ENCODE results near the gene C1QC.

Gene C1QC

DNA sequence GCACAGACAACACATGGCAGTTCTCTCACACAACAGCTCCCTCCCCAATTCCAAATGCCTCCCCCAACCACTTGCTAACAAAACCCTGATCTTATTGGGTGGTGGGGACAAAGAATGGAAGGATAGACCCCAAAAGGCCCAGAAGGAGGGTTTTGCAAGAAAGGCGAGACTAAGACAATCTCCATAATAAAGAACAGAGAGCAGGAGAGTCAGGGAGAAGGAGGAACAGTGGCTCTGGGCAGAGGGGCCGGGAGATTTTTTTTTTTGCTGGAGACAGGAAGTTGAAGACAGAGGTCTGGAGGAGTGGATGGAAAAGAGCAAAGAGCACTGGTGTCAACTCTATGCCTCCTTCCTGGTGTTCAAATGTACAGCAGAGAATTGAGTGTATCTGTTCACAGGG lies 13.5 kb upstream of the C1QC start:
- H3K4me3 ChIP-seq (ENCODE audit: low read length), result no peak overlapping the region
- TF ChIP-seq ZNF274 (IDR thresholded peaks at IDR 0.05; ENCODE audit: low read depth, low read length), result no peak

DNA sequence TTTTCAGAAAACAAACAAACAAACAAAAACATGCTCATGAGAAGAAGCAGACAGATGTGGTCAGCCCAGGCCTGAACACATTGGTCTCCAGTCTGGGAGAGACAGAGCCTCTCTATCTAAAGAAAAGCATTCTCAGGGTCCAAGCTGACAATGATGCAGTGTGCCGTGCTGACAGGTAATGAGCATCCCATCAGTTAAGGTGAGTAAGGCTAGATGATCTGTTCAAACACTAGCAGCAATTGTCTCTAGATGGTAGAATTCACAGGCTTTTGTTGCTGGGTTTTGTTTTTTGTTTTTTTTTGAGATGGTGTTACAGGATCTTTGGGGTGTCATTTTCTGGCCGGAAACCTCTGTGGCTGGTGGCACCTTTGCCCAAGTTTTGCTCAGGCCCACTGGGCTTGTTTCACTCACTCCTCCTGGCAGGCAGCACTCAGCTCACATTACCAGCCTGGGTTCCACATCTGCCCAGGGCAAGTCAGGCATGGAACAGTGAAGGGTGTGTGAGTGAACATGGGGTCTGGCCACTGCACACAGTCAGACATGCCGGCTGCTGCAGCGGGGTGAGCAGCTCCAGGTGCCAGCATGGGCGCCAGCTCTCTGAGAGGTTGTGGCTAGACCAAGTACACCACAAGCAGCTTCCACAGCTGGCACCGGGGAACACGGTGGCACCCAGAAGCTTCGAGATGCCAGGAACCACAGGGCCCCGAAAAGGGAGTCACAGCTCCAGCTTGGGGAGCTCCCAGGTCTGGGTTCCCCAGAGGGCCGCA lies 9.6 kb upstream of the C1QC start:
- TF ChIP-seq ZNF274 (IDR thresholded peaks at IDR 0.05; ENCODE audit: low read depth, low read length), result no peak

DNA sequence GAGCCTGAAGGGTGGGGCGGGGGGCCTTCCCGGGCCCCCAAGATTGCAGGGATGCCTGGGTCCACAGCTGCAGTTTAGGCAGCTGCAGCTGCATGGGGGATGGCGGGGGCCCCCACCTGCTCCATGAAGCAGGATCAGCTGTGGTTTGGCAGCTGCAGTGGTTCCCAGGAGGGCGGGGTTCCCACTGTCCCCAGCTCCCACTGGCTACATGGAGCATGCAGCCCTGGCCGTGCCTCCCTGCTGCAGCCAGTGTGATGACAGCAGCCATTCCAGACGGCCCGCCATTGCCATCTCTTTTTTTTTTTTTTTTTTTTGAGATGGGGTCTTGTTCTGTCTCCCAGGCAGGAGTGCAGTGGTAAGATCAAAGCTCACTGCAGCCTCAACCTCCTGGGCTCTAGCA lies 8.0 kb upstream of the C1QC start:
- no peak overlapping the region for H3K4me3 ChIP-seq (ENCODE audit: low read length)
- no peak for TF ChIP-seq ZNF274 (IDR thresholded peaks at IDR 0.05; ENCODE audit: low read depth, low read length)

More for the DNA sequence above, 9.6 kb upstream of the C1QC start:
- H3K4me3 ChIP-seq (ENCODE audit: low read length), result no peak overlapping the region

- no peak within 1 kb of the TSS for H3K4me3 ChIP-seq (ENCODE audit: low read length)
These were observed 7.1 kb upstream of the C1QC start, which contains the start of gene C1QA for GRCh38 chr1:22636353-22636752. Gene C1QA, plus strand, starts transcription at chr1:22636628. Its CDS starts 989 bp downstream, at chr1:22637617.

DNA sequence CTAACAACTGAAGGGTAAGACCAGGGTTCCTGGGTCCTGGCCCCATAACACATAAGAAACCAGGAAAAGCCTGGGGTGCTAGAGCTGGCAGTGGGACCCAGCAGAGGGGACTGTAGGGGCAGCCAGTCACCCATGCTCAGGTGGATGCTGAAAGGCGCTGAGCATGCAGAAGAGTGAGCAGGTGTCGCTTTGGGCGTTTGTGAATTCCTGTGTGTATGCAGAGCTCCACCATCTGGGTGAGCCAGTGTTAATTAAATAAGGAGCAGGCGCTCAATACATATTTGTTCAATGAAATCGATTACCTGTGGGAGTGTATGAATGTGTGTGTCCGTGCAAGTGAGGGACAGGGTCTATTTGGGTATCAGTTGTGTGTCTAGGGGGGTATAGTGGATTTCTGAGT lies 6.5 kb upstream of the C1QC start:
- H3K4me3 ChIP-seq (ENCODE audit: low read length), result no peak overlapping the region
- TF ChIP-seq ZNF274 (IDR thresholded peaks at IDR 0.05; ENCODE audit: low read depth, low read length), result no peak

More at GRCh38 chr1:22636353-22636752, 7.1 kb upstream of the C1QC start, which contains the start of gene C1QA:
- no peak for TF ChIP-seq ZNF274 (IDR thresholded peaks at IDR 0.05; ENCODE audit: low read depth, low read length)

DNA sequence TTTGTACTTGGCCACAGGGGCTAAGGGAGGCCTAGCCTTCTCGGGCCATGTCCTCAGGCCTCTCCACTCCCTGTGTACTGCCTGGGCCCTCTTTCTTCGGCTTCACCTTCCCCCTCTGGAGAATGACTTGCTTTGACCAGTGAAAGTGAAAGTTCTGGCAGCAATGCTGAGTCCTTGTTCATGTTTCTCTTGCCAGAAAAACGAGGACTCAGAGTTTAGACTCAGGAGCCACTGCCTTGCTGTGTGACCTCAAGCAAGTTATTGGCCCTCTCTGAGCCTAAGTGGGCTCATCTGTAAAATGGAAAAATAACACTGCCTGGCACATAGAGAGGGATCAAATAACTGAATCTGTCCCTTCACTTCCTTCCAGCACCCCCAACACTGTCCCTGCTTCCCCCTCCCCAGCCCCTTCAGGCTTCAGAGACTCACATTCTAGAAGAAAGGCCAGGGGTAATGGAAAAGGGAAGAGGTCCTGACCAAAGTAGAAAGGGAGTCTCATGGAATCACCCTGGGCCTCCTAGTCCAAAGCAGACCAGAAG lies 5.5 kb upstream of the C1QC start:
- H3K4me3 ChIP-seq (ENCODE audit: low read length), result no peak overlapping the region
- no peak for TF ChIP-seq ZNF274 (IDR thresholded peaks at IDR 0.05; ENCODE audit: low read depth, low read length)

DNA sequence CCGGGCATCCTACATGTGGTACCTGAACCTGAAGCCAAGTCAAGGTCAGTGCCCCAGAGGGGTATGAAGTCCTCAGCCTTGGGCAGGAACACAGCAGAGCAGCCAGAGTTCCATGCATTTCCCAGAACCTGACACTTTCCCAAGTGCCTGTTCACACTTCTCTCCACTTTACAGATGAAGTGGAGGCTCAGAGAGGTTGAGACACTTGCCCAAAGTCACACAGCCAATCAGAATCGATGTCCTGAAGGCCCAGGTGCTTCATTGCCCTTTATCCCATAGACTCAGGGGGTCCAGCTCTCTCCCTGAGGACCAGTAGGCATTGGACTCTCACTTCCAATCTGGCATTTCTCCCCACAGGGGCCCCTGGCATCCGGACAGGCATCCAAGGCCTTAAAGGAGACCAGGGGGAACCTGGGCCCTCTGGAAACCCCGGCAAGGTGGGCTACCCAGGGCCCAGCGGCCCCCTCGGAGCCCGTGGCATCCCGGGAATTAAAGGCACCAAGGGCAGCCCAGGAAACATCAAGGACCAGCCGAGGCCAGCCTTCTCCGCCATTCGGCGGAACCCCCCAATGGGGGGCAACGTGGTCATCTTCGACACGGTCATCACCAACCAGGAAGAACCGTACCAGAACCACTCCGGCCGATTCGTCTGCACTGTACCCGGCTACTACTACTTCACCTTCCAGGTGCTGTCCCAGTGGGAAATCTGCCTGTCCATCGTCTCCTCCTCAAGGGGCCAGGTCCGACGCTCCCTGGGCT lies 4.8 kb upstream of the C1QC start:
- TF ChIP-seq ZNF274 (IDR thresholded peaks at IDR 0.05; ENCODE audit: low read depth, low read length), result no peak
- no peak overlapping the region for H3K4me3 ChIP-seq (ENCODE audit: low read length)

GRCh38 chr1:22639286-22639685 lies 4.1 kb upstream of the C1QC start:
- TF ChIP-seq ZNF274 (IDR thresholded peaks at IDR 0.05; ENCODE audit: low read depth, low read length), result no peak
- H3K4me3 ChIP-seq (ENCODE audit: low read length), result no peak overlapping the region

DNA sequence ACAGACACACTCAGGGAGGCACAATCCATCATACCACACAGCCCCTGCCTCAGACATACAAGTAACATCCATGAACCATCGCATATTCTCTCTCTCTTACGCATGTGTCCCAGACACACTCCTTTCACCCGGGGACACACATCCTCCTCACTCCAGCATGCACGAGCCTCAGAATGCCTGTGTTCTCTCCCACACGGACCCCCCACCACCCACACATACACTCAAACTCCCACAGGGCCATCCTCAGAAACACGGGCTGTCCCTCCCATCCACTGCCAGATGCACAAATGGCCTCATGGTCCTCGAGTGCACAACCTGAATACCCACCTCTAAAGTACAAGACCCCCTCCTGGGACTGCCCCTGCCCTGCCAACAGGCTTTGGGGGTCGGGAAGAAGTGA lies 2.2 kb upstream of the C1QC start:
- H3K4me3 ChIP-seq (ENCODE audit: low read length), result no peak overlapping the region
- TF ChIP-seq ZNF274 (IDR thresholded peaks at IDR 0.05; ENCODE audit: low read depth, low read length), result no peak

GRCh38 chr1:22641906-22642636 lies 1.4 kb upstream of the C1QC start:
- no peak overlapping the region for H3K4me3 ChIP-seq (ENCODE audit: low read length)
- no peak for TF ChIP-seq ZNF274 (IDR thresholded peaks at IDR 0.05; ENCODE audit: low read depth, low read length)

- TF ChIP-seq ZNF274 (IDR thresholded peaks at IDR 0.05; ENCODE audit: low read depth, low read length), result no peak
- no peak overlapping the region for H3K4me3 ChIP-seq (ENCODE audit: low read length)
These were observed 495 bp downstream of the C1QC start for GRCh38 chr1:22643928-22644327.

DNA sequence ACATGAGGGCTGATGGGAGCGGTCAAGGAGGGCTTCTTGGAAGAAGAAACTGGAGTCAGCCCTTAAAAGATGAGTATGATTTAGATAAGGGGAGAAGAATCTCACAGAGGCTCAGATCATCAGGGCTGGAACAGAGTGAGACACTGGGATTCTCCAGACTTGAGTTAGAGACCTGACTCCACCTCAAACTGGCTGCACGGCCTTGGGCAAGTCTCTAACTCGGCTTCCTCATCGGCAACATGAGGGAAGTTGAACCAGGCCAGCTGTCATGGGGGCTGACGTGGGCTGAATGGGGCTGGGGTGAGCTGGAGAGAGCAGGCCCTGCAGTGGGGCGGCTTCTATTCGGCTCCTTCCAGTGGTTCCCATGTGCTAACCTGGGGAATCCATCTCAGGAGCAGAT lies 2.5 kb downstream of the C1QC start:
- H3K4me3 ChIP-seq (ENCODE audit: low read length), result no peak overlapping the region

DNA sequence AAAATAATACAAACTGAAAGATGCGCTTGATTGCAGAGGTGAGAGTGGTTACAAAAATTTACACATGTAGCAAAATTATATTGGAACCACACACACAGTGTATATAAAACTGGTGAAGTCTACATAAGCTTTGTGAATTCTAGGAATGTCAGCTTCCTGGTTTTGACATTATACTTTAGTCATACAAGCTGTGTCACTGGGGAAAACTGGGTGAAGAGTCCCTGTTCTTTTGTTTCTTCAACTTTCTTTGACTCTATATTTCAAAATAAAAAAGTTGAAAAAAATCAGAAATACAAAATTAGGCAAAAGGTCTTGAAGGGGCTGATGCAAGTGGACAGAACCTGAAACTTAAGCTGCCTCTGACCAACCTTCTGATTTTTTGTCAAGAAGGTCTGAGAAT lies 3.0 kb downstream of the C1QC start:
- H3K4me3 ChIP-seq (ENCODE audit: low read length), result no peak overlapping the region
- no peak for TF ChIP-seq ZNF274 (IDR thresholded peaks at IDR 0.05; ENCODE audit: low read depth, low read length)

More for the DNA sequence above, 2.5 kb downstream of the C1QC start:
- no peak for TF ChIP-seq ZNF274 (IDR thresholded peaks at IDR 0.05; ENCODE audit: low read depth, low read length)

- no peak for TF ChIP-seq ZNF274 (IDR thresholded peaks at IDR 0.05; ENCODE audit: low read depth, low read length)
These were observed 6.8 kb downstream of the C1QC start for GRCh38 chr1:22650089-22650693.

More at GRCh38 chr1:22650089-22650693, 6.8 kb downstream of the C1QC start:
- no peak overlapping the region for H3K4me3 ChIP-seq (ENCODE audit: low read length)
